GM12864 (cell line): ENCODE results near the gene SLC39A11.
"Not testable (repeated sequence)": the region's sequence is repeated elsewhere in the genome, so short reads cannot be mapped to it uniquely, and the experiment has no call there.

Experiments used
- DNase-seq: peaks from one replicate; pipeline ENCODE4 v3.0.0-alpha.2; 2011; ENCODE audit warnings: low read depth
- H3K4me3 ChIP-seq: 2 replicates; pipeline ENCODE4 v1.5.1; 2011; ENCODE audit warnings: mild to moderate bottlenecking, low read depth, low read length, control low read depth
- CTCF ChIP-seq: IDR thresholded peaks from 2 replicates; pipeline ENCODE4 v1.5.1; 2011; ENCODE audit warnings: low read depth, mild to moderate bottlenecking, moderate library complexity, low read length, control low read depth, inconsistent platforms; ENCODE audit errors: missing control alignments

The SLC39A11 gene

GRCh38 chr17:72772331-72772821 is 320.1 kb downstream of the SLC39A11 start:
- no peak for DNase-seq
- H3K4me3 ChIP-seq: no peak overlapping the region
- no peak for TF ChIP-seq CTCF

- TF ChIP-seq CTCF: no peak
- DNase-seq: no peak
- H3K4me3 ChIP-seq: no peak overlapping the region
Measured at GRCh38 chr17:72771734-72772133, 320.8 kb downstream of the SLC39A11 start.

- DNase-seq: no peak
- no peak overlapping the region for H3K4me3 ChIP-seq
- no peak for TF ChIP-seq CTCF
Measured at GRCh38 chr17:72766761-72767356, 325.6 kb downstream of the SLC39A11 start.

GRCh38 chr17:72765368-72766153 is 326.9 kb downstream of the SLC39A11 start:
- H3K4me3 ChIP-seq: no peak overlapping the region
- no peak for TF ChIP-seq CTCF
- DNase-seq: no peak

GRCh38 chr17:72764632-72765041 is 327.9 kb downstream of the SLC39A11 start:
- no peak for TF ChIP-seq CTCF
- no peak overlapping the region for H3K4me3 ChIP-seq
- DNase-seq: no peak

GRCh38 chr17:72763981-72764380 is 328.5 kb downstream of the SLC39A11 start:
- no peak for TF ChIP-seq CTCF
- DNase-seq: no peak

GRCh38 chr17:72761893-72762575 is 330.5 kb downstream of the SLC39A11 start:
- not testable (repeated sequence) for DNase-seq, H3K4me3 ChIP-seq

More at GRCh38 chr17:72763981-72764380, 328.5 kb downstream of the SLC39A11 start:
- H3K4me3 ChIP-seq: no peak overlapping the region
